SK-N-SH treated with all-trans-retinoic acid at 6 μM for 48 hours (cell line): ENCODE data around the gene MPHOSPH8.

Source experiments
- TOX ChIP-seq: fragments of 250-450 bp; sonication (Bioruptor Pico); IDR thresholded peaks from 2 replicates; pipeline ENCODE4 v1.8.0; 2021; ENCODE audit warnings: mild to moderate bottlenecking, moderate library complexity, borderline replicate concordance
- TF ChIP-seq, protein P1 (sequence below): fragments of 250-450 bp; sonication (Bioruptor Pico); IDR thresholded peaks from 2 replicates; pipeline ENCODE4 v1.5.0; 2020; ENCODE audit warnings: mild to moderate bottlenecking, moderate library complexity

DNA sequence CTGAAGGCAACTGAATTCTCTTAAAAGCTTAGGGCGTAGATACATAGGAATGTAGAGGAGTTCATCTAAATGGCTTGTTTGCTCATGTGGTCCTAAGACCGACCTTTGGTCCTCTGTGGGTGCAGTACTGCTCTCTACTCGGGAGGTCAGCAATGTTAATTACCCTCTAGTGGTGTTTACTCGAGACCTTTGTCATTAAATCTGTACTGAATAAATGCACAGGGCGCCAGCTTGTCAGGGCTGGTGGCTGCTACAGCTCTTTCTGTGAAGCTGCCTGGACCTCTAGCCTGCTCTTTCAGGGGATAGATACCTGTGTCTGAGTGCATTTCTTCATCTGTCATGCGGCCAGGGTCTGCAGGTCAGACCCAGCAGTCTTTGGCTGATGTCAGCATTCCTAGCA lies 29.2 kb upstream of the MPHOSPH8 start:
- TF ChIP-seq, protein P1, sequence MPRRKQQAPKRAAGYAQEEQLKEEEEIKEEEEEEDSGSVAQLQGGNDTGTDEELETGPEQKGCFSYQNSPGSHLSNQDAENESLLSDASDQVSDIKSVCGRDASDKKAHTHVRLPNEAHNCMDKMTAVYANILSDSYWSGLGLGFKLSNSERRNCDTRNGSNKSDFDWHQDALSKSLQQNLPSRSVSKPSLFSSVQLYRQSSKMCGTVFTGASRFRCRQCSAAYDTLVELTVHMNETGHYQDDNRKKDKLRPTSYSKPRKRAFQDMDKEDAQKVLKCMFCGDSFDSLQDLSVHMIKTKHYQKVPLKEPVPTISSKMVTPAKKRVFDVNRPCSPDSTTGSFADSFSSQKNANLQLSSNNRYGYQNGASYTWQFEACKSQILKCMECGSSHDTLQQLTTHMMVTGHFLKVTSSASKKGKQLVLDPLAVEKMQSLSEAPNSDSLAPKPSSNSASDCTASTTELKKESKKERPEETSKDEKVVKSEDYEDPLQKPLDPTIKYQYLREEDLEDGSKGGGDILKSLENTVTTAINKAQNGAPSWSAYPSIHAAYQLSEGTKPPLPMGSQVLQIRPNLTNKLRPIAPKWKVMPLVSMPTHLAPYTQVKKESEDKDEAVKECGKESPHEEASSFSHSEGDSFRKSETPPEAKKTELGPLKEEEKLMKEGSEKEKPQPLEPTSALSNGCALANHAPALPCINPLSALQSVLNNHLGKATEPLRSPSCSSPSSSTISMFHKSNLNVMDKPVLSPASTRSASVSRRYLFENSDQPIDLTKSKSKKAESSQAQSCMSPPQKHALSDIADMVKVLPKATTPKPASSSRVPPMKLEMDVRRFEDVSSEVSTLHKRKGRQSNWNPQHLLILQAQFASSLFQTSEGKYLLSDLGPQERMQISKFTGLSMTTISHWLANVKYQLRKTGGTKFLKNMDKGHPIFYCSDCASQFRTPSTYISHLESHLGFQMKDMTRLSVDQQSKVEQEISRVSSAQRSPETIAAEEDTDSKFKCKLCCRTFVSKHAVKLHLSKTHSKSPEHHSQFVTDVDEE (CRISPR knock-in tag), result no peak
- no peak for TF ChIP-seq TOX (CRISPR knock-in tag)
